ENCODE results near the gene CRLF1. TPM values are rescaled to one million over a fixed set of nuclear protein-coding genes. Genes with fewer than 3 reads are reported as not detected.
A peak's percentile ranks its signal among the peaks of the same experiment; 100 is the strongest.

CRLF1 gene
- total RNA-seq, 4 donors from 2014 or later = 41.5 to 153 (median 59.6) TPM

DNA sequence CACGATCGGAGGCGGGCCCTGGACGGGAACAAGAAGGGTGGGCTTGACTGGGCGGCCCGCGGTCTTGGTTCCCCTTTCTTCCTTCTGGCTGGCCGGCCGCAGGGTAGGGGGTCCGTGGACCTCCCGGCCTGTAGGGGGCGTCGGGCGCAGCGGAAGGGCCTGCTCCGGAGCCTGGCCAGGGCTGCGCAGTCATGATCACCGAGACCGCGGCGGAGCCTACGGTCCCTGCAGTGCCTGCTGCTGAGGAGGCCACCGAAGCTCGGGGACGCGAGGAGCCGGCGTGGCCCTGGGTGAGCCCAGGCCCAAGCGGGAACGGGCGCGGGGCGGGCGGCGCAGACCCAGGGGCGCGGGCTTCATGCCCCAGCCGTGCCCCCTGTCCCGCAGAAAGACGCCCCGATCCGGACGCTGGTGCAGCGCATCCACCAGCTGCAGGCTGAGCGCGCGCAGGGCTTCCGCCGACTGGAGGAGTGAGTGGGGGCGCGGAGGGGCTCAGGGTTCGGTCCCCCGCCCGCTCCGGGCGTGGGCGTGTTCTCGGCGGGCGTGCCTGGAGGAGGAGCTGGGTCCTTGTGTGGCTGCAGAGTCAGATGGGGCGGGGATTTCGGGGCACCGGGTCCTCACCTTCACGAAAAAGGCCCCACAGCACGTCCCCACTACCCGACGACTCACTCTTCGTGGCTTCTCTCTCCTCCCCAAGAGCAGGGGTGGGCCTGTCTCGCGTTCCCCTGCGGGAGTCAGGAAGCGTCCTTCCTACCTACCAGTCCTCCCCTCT is 17.8 kb downstream of the CRLF1 start, which contains the start of gene REX1BD:
TSS of gene REX1BD (plus strand) at position 188 of the 769 bp plus-strand sequence. CDS start at position 192, 4 bp downstream.
- peaks cover 0 to 20% (median 8%) of the 10 kb centered on the region in 4 donors for H3K36me3 ChIP-seq
- peak within 1 kb of the TSS; percentile 68 to 96 (median 86) for H3K4me3 ChIP-seq
- no peaks in the 10 kb centered on the region for H3K27me3 ChIP-seq
- H3K27ac ChIP-seq (replicated peaks in 1 of 4) = peak within 1 kb of the TSS; percentile 78 to 89 (median 86)
- H3K9me3 ChIP-seq = no peaks in the 10 kb centered on the region
- no peak for TF ChIP-seq POLR2A (IDR thresholded peaks at IDR 0.05; ENCODE audit: low read depth)
- TF ChIP-seq POLR2AphosphoS5 (IDR thresholded peaks at IDR 0.05) = peak; percentile 68 to 76
- TF ChIP-seq EP300 (IDR thresholded peaks at IDR 0.05) = no peak
- TF ChIP-seq CTCF (IDR thresholded peaks at IDR 0.05) = peak; percentile 76 to 87 (median 79)
- intact Hi-C loops (cut with DNase I) = loop anchor here (5.0 kb wide), 1 partner anchor 244 kb away; the partner anchor contains the start of gene UPF1
- DNase-seq (ENCODE audit: extremely low spot score) = peak; percentile 96
- H3K4me1 ChIP-seq = peaks cover 14 to 38% (median 31%) of the 10 kb centered on the region in 4 donors
- WGBS = 0% methylated on average over 20 of the region's 72 CpGs

DNA sequence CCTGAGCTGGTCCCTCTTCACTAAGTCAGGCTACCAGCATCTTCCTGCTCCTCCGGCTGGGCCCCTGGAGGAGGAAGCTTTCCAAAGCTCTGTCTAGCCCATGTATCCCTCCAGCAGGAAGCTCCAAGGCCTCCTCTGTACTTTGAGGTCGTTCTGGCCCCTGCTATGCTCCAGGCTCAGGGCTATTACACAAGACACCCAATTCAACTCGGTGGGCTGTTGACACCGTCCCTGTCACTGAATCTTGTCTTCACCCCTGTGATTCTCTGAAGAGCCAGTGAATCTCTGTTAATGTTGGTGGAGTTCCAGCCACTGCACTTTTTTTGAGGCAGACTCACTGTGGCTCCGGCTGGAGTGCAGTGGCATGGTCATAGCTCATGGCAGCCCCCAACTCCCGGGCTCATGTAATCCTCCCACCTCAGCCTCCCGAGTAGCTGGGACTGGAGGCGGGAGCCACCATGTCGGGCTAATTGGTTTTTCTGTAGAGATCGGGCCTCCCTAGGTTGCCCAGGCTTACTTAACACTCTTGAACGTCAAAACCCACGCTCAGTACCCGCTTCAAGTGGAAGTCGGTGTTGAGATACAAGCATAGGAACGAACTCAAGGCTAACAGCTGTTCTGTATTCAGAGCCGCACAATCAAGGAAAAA is 18.5 kb downstream of the CRLF1 start:
- peak overlapping the region; percentile 68 to 96 (median 86) for H3K4me3 ChIP-seq
- H3K27ac ChIP-seq (replicated peaks in 1 of 4) = peak overlapping the region; percentile 78 to 89 (median 86)
- H3K9me3 ChIP-seq = no peaks in the 10 kb centered on the region
- H3K36me3 ChIP-seq = peaks cover 0 to 20% (median 8%) of the 10 kb centered on the region in 4 donors
- H3K27me3 ChIP-seq = no peaks in the 10 kb centered on the region
- no peak for DNase-seq (ENCODE audit: extremely low spot score)
- WGBS = 35% methylated on average over 16 of the region's 16 CpGs
- peaks cover 13 to 32% (median 28%) of the 10 kb centered on the region in 4 donors for H3K4me1 ChIP-seq
- TF ChIP-seq EP300 (IDR thresholded peaks at IDR 0.05) = no peak
- TF ChIP-seq CTCF (IDR thresholded peaks at IDR 0.05) = no peak
- TF ChIP-seq POLR2A (IDR thresholded peaks at IDR 0.05; ENCODE audit: low read depth) = no peak
- TF ChIP-seq POLR2AphosphoS5 (IDR thresholded peaks at IDR 0.05) = no peak
- intact Hi-C loops (cut with DNase I) = loop anchor here (5.0 kb wide), 1 partner anchor 244 kb away; the partner anchor contains the start of gene UPF1

- peaks cover 0 to 20% (median 8%) of the 10 kb centered on the region in 4 donors for H3K36me3 ChIP-seq
- peak overlapping the region; percentile 78 to 89 (median 86) for H3K27ac ChIP-seq (replicated peaks in 1 of 4)
- intact Hi-C loops (cut with DNase I) = loop anchor here (5.0 kb wide), 1 partner anchor 245 kb away; the partner anchor contains the start of gene UPF1
- H3K4me3 ChIP-seq = no peak overlapping the region
- peaks cover 13 to 32% (median 28%) of the 10 kb centered on the region in 4 donors for H3K4me1 ChIP-seq
- DNase-seq (ENCODE audit: extremely low spot score) = no peak
- TF ChIP-seq POLR2AphosphoS5 (IDR thresholded peaks at IDR 0.05) (no peak), POLR2A (IDR thresholded peaks at IDR 0.05; ENCODE audit: low read depth) (no peak), EP300 (IDR thresholded peaks at IDR 0.05) (no peak), CTCF (IDR thresholded peaks at IDR 0.05) (no peak)
- WGBS = 90% methylated on average over 10 of the region's 12 CpGs
- no peaks in the 10 kb centered on the region for H3K27me3 ChIP-seq
- H3K9me3 ChIP-seq = no peaks in the 10 kb centered on the region
Observed at GRCh38 chr19:18587561-18587960, 19.0 kb downstream of the CRLF1 start.

DNA sequence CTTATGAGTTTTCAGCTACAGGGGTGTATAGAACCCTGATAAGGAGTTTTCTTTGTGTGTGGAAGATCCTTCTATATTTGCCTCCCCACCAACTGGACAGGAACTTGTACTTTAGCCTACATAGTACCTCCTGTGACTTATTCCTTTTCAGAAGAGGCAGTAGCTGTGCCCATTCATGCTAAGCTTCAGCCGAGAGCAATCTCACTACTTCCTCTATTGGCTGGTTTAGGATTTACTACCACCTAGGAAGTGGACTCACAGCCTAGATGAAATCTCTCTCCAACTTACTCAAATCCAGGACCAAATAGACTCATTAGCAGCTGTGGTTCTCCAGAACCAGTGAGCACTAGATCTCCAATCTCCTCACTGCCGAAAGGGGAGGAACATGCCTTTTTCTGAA is 20.3 kb downstream of the CRLF1 start:
- peaks cover 0 to 10% (median 8%) of the 10 kb centered on the region in 4 donors for H3K36me3 ChIP-seq
- no peak for DNase-seq (ENCODE audit: extremely low spot score)
- no peak for TF ChIP-seq EP300 (IDR thresholded peaks at IDR 0.05)
- TF ChIP-seq POLR2AphosphoS5 (IDR thresholded peaks at IDR 0.05) = no peak
- TF ChIP-seq POLR2A (IDR thresholded peaks at IDR 0.05; ENCODE audit: low read depth) = no peak
- TF ChIP-seq CTCF (IDR thresholded peaks at IDR 0.05) = no peak
- 50% methylated on average over 2 of the region's 2 CpGs for WGBS
- intact Hi-C loops (cut with DNase I) = loop anchor here (5.0 kb wide), 1 partner anchor 246 kb away; the partner anchor contains the start of gene UPF1
- H3K27me3 ChIP-seq = no peaks in the 10 kb centered on the region
- no peak overlapping the region for H3K27ac ChIP-seq (replicated peaks in 1 of 4)
- no peaks in the 10 kb centered on the region for H3K9me3 ChIP-seq
- no peak overlapping the region for H3K4me3 ChIP-seq
- peaks cover 13 to 32% (median 28%) of the 10 kb centered on the region in 4 donors for H3K4me1 ChIP-seq

All from esophagus muscularis mucosa (tissue), 4 donors.